Midbrain (tissue), 1 donor: Measurements from ENCODE around the gene ELOVL5.

Source experiments
- DNase-seq: peaks from one replicate; lab custom pipeline; 2025; lab: John Stamatoyannopoulos, UW

Gene ELOVL5

GRCh38 chr6:53273370-53273769 is 75.4 kb downstream of the ELOVL5 start:
- no peak for DNase-seq

DNA sequence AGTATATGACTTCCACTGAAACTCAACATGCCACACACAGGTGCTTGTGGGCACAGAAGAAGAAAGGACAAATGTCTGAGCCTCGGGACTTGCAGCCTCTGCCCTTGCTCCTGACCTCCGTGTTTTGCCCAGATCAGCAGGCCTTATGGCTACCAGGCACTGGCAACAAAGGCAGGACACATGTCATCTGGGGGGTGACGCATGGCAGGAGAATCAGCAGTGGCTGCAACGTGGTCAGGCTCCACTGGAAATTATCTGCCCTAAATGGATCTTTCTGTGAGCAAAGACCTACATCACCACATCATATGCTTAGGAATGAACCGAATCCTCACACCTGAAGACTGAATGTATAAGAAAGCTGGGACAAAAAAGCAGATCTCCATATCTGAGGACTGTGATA is 78.9 kb downstream of the ELOVL5 start:
- no peak for DNase-seq

GRCh38 chr6:53268858-53269608 is 79.7 kb downstream of the ELOVL5 start:
- no peak for DNase-seq

DNA sequence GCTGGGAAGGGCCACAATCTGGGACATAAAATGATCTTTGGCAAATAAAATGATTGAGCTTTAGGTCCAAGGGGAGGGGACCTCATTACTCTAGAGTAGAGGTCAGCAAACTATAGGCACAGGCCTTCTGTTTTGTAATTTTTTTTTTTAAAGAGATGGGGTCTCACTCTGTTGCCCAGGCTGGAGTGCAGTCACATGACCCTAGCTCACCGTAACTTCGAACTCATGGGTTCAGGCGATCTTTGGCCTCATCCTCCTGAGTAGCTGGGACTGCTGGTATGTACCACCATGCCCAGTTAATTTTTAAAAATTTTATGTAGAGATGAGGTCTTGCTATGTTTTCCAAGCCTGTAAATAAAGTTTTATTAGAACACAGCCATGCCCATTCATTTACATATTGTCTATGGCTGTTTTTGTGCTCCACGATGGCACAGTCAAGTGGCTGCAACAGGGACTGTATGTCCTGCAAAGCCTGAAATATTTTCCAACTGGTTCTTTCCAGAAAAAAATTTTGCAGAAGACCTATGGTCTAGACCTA is 82.1 kb downstream of the ELOVL5 start:
- DNase-seq = no peak

DNA sequence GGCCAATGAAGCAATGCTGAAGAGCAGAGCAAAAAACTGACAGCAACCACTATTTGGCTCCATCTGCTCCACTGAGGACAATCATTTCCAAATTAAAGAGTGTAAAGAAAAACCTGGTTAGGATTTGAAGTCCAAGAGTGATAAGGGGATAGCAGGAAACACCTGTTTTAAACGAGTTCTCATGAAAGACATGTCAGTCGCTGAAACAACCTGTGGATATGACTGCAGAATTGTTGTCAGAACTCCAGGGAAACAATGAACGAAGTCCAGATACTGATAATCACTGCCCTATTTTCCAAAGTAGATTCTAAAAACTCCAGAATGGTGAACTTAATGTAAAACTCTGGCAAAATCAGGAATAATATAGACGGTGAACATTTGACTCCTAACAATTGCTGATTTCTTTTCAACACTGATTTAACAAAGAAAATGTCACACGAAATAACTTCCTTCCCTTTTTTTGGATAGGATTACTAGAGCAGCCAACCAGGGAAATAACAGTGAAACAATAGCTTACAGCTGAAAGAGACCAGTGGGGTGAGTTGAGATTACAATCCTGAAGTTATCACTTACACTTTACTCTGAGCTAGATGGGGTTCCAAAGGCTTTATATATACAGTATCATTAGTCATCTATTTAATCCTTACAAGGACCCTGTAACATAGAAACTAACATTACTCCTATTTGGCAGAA is 83.7 kb downstream of the ELOVL5 start:
- no peak for DNase-seq

- DNase-seq = no peak
Observed at GRCh38 chr6:53264337-53264736, 84.4 kb downstream of the ELOVL5 start.

GRCh38 chr6:53263917-53264316 is 84.8 kb downstream of the ELOVL5 start:
- no peak for DNase-seq

DNA sequence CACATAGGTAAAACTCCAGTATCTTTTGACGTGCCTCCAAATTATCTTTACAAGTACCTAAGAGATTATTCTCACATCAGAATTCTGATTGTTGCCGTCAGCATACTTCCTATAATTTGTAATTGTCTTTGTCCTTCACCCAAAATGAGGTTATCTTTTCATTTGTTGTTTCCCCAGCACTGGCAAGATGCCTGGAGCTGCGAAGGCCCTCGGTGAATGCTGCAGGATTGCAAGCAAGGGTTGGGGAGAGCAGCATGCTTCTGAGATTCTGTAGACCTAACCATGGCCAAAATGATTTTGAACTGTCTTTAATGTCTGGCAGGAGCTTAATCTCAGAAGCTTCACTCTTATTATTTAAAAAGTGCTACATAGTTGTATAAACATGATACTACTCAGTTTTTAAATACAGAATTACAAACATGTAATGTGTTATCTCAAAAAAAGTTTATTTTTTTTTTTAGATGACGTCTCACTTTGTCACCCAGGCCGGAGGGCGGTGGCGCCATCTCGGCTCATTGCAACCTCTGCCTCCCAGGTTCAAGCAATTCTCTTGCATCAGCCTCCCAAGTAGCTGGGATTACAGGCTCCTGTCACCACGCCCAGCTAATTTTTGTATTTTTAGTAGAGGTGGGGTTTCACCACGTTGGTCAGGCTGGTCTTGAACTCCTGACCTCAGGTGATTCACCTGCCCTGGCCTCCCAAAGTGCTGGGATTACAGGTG is 88.7 kb downstream of the ELOVL5 start:
- no peak for DNase-seq

DNA sequence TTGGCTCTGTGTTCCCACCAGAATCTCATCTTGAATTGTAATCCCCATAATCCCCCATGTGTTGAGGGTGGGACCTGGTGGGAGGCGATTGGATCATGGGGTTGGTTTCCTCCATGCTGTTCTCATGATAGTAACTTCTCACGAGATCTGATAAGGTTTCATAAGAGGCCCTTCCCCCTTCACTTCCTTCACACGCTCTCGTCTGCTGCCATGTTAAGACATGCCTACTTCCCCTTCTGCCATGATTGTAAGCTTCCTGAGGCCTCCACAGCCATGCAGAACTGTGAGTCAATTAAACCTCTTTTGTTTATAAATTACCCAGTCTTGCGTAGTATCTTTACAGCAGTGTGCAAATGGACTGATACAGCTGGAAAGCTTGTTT is 90.0 kb downstream of the ELOVL5 start:
- DNase-seq = no peak

GRCh38 chr6:53258076-53258773 is 90.5 kb downstream of the ELOVL5 start:
- no peak for DNase-seq

- DNase-seq = no peak
Observed at GRCh38 chr6:53257533-53257932, 91.2 kb downstream of the ELOVL5 start.

GRCh38 chr6:53257001-53257400 is 91.7 kb downstream of the ELOVL5 start:
- DNase-seq = no peak

GRCh38 chr6:53252177-53252692 is 96.5 kb downstream of the ELOVL5 start:
- DNase-seq = no peak

DNA sequence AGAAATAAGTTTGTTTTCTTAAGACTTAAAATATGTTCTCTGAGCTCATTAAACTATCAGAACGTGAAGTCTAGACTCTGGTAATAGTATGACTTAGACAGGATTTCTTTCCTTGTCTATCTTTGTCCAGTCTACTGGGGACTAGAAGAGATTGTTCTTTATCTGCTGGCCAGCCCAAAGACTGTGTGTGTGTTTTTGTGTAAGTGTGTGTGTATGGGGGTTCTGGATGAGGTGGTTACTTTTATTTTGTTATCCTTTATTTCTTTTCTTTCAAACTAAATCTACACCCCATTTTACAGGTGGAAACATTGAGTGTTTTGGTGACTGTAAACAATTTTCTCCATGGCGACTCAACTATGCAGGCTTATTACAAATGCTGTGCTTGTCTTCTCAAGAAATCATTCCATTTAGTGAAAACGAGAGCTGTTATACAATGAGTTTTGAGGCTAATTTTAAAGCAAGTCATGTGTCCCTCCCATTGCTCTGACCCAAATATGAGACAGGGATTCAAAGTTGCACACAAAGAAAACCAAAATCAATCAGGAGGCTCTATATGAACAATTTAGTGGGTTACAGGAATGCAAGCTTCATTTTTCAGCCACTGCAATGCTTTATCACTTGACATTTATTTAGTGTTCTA is 97.6 kb downstream of the ELOVL5 start:
- no peak for DNase-seq

DNA sequence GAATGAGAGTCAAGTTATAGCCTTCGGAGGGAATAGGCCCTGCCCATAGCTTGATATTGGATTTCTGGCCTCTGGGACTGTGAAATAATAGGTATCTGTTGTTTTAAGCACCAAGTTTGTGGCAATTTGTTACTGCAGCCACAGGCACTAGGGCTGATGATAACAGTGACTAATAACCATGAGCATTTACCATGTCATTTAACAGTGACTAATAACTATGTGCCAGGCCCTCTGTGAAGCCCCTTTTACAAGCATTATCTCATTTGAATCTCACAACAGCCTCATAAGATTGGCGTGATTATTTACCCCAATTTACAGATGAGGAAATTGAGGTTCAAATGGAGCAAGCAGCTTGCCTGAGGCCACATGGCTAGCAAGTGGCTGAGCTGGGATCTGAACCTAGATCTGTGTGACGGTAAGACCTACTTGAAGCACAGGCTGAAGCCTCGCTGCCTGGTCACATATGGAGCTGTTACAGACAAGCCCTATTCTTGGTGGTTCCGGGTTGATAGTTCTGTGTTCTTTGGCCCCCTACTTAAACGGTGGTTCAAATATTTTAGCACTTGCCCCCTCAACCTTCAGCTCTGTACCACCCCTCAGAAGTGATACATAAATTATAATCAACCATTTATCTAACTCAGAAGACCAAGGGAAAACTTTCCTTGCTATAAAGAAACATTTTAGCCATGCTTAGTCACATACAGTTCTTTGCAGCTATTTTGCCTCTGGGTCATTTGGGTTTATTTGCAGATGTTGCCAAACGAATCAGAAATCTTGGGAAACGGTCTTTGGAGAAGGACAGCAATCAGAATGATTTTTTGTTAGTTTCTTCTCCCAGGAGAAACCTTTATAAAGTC is 98.3 kb downstream of the ELOVL5 start:
- no peak for DNase-seq

DNA sequence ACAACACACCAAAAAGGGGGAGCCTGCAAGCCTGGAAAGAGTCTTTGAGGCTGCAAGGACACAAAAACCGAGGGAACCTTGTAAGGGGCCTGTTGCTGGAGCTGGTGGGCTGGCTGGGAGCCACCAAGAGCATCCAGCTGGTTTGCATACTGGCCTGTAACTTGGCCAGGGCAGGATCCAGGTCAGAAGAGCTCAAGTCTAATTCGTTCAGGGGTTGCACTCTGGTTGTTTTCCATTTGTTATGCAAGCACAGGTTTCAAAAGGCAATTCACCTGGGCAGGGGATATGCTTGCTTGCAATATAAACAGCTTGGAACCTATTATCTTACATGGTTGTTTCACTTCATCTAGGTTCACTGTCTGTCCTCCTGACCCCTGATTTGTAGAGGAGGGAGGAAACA is 101.8 kb downstream of the ELOVL5 start:
- no peak for DNase-seq

DNA sequence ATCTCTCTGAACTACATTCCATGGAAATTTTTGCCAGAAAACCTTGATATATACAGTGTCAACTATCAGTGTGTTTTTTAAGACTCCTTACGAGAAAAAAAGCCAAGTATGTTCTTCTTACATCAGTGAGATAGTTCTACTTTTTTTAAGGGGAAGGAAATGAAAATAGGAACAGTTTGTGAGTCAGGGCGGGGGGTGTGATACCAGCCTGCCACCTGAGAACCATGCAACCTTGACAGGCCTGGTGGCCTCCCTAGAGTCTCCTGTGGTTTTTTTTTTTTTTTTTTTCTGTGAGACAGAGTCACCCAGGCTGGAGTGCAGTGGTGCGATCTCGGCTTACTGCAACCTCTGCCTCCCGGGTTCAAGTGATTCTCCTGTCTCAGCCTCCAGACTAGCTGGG is 103.8 kb downstream of the ELOVL5 start:
- no peak for DNase-seq

DNA sequence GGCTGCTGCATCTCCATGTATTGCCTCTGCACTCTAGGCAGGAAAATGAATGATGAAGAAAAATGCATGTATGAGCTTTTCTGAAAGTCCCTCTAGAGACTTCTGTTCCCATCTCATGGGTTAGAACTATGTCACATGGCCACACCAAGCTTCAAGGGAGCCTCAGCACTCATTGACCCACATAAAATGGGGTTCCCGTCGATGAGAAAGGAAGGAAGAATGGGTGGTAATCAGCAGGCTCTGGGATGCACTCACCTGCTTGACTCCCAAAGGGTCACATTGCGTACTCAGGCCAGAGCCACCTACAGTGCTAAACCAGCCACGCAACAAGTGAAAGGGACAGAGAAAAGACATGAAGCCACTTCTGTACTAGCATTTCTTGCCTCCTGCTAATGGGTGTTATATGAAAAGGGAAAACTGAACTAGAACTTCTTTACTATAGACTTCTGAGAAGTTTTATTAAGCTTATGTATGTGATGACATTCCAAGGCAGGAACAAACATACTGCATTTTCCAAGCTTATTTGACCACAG is 104.3 kb downstream of the ELOVL5 start:
- DNase-seq = no peak

- DNase-seq = no peak
Observed at GRCh38 chr6:53241938-53242337, 106.8 kb downstream of the ELOVL5 start.

DNA sequence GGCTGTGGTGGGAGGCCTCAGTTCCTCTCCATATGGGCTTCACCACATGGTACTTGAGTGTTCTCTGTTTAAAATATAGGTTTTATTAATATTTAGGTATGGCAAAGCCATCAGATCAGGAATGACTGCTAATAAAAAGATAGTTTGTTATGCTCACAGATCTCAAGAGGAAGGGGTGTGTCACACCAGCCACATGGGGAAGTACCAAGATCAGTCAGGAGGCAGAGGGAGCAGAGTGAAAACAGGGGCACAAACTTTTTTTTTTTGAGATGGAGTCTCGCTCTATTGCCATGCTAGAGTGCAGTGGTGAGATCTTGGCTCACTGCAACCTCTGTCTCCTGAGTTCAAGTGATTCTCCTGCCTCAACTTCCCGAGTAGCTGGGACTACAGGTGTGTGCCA is 108.0 kb downstream of the ELOVL5 start:
- DNase-seq = no peak
